ENCODE measurements around the gene SLC38A3.
"Not testable (repeated sequence)": the region's sequence is repeated elsewhere in the genome, so short reads cannot be mapped to it uniquely, and the experiment has no call there.

The SLC38A3 gene

DNA sequence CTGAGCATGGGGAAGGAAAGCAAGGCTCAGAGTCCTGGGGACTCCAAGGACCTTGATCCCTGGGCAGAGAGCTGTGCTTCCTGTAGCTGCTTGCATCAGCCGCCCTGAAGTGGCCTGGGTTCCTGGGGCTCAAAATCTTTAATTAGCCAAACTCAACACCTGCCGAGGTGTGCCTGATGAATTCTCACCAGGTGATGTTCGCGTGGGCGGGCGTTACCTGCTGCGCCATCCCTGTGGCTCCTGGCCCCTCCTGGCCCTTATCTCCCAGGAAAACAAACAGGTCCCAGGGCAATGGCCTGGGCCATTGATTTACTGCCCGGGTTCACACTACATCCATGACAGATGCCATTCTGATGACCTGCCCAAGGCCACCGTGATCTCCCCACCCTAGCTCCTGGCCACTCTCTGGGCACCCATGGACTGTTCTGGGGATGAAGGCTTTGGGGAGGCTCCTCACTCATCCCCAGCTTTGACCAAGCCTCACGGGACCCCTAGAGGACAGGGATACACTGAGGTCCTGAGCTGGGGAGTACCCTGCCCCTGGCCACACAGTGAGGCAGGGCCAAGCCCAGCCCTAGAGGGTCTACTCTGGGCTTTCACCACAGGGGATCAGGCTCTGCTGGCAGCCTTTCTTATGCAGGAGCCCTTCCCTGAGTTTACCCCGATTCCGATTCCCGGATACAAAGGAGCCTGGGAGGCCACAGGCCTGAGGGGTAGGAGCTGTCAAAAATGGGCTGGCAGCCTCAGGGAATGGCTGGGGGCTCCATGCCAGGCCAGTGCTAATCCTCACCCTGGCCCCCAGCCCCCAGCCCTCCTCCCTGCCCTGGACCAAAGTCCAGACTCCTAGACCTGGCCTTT, 5.7 kb downstream of the SLC38A3 start:
- DNase-seq (ENCODE audit: low read depth, low spot score) = no peak

DNA sequence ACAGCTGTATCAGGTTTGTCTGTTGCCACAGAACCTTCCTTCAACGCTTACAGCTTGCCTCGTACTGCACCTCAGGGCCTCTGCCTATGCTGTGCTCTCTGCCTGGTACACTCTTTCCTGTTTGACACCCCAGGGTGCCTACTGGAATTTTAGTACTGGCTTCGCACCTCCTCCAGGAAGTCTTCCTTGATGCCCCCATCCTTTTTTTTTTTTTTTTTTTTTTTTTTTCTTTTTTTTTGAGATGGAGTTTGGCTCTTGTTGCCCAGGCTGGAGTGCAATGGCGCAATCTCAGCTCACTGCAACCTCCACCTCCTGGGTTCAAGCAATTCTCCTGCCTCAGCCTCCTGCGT, 6.3 kb downstream of the SLC38A3 start:
- DNase-seq (ENCODE audit: low read depth, low spot score) = not testable (repeated sequence)

- DNase-seq (ENCODE audit: low read depth, low spot score) = no peak
Observed at GRCh38 chr3:50211930-50212329, 6.9 kb downstream of the SLC38A3 start.

- no peak for DNase-seq (ENCODE audit: low read depth, low spot score)
Observed at GRCh38 chr3:50212502-50212901, 7.4 kb downstream of the SLC38A3 start.

DNA sequence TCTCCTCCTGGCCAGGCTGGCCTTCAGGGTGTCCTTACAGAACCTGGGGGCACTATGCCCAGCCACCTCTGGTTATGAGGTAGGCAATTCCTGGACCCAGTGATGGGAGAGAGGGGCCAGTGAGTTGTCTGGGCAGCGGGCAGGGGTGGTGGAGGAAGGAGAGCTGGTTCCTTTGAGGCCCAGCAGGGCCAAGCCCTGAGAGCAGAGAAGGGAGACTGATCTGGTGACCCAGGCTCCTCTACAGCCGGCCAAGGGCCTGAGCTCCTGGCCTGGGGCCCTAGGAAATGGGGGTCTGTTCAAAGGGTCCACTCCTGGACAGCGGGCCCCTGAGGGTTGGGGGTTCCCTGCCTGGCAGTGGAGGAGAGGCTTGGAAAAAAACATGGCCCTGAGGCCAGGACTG, 7.9 kb downstream of the SLC38A3 start:
- no peak for DNase-seq (ENCODE audit: low read depth, low spot score)

DNA sequence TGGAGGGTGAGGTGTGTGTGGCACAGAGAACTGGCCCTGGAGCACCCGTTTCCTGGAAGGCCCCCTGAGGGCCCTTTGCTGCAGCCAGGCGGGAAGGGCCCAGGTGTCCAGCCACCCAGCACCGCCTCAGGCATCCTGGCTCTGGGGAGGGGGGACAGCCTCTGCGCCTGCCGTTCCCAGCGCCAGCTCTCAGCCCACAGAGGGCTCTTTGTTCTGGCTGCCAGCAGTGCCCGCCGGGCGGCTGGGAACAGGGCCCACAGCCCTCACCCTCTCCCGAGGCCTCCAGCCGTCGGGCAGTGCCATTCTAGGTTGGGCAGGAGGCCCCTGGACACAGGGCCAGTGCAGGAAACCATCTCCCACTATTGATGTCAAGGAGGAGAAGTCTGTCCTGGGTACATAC, 8.3 kb downstream of the SLC38A3 start:
- no peak for DNase-seq (ENCODE audit: low read depth, low spot score)

GRCh38 chr3:50214824-50215223, 9.8 kb downstream of the SLC38A3 start:
- no peak for DNase-seq (ENCODE audit: low read depth, low spot score)

- no peak for DNase-seq (ENCODE audit: low read depth, low spot score)
Observed at GRCh38 chr3:50215529-50215928, 10.5 kb downstream of the SLC38A3 start.

DNA sequence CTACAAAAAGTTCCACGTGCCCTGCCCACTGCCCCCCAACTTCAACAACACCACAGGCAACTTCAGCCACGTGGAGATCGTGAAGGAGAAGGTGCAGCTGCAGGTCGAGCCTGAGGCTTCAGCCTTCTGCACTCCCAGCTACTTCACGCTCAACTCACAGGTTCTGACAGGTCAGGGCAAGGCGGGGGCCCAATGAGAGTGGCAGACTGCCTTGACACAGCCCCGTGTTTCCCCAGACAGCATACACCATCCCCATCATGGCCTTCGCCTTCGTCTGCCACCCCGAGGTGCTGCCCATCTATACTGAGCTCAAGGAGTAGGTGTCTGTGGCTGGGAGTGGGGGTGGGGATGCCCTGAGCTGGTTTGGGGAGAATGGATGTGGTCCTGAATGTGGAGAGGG, 12.6 kb downstream of the SLC38A3 start:
- no peak for DNase-seq (ENCODE audit: low read depth, low spot score)

- DNase-seq (ENCODE audit: low read depth, low spot score) = no peak
Observed at GRCh38 chr3:50218448-50218847, 13.4 kb downstream of the SLC38A3 start.

GRCh38 chr3:50219285-50219684, 14.2 kb downstream of the SLC38A3 start:
- no peak for DNase-seq (ENCODE audit: low read depth, low spot score)

GRCh38 chr3:50220109-50220508, 15.0 kb downstream of the SLC38A3 start:
- DNase-seq (ENCODE audit: low read depth, low spot score) = no peak

DNA sequence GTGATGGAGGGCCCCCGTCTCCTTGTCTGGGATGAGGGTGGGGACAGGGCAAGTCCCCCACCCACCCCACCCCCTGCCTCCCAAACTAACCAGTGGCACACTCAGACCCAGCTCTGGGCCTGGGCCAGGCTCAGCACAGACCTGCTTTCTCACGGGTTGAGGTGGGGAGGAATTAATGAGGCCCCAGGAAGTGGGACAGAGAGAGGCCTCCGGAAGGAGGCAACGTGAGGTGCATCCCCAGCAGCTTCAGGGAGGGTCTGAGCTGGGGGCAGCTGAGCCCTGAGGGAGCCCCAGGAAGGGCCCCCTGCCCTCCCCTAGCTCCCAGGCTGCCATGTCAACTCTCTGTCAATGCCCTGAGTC, 16.0 kb downstream of the SLC38A3 start:
- no peak for DNase-seq (ENCODE audit: low read depth, low spot score)

DNA sequence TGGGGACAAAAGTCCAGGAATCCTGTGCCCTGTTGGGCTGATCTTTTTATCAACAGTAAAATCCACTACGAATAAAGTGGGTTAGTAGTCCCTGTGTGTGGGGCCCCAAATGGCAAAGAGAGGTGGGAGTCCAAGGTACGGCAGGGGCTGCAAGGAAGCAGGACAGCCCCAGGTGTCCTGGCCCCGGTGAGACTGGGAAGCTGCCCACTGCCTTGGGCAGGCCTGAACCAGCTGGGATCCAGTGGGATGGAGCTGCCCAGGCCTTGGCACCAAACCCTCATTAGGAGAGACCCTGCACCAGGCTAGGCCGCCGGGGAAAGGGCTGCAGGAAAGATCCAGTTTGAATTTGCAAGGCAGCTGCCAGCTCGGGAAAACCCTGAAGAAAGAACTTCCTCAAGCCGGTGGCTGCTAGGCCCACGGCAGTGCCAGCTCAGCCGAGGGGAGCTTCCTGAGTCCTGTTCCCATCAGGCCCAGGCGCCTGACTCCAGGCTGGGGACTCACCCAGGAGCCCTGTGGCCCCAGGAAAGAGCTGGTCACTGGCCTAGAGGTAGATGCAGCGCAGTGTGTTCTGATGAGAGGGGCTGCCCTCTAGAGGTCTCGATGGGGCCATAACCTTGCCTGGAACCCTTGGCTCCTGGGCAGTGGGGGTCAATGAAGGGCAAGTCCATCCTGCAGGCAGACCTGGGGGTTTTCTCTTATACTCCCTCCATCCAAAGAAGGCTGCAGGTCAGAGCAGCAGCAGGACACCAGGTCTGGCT, 16.5 kb downstream of the SLC38A3 start:
- DNase-seq (ENCODE audit: low read depth, low spot score) = no peak

GRCh38 chr3:50222169-50222528, 17.1 kb downstream of the SLC38A3 start:
- DNase-seq (ENCODE audit: low read depth, low spot score) = no peak

GRCh38 chr3:50224639-50225038, 19.6 kb downstream of the SLC38A3 start:
- no peak for DNase-seq (ENCODE audit: low read depth, low spot score)

- DNase-seq (ENCODE audit: low read depth, low spot score) = no peak
Observed at GRCh38 chr3:50226888-50227389, 21.9 kb downstream of the SLC38A3 start.

DNA sequence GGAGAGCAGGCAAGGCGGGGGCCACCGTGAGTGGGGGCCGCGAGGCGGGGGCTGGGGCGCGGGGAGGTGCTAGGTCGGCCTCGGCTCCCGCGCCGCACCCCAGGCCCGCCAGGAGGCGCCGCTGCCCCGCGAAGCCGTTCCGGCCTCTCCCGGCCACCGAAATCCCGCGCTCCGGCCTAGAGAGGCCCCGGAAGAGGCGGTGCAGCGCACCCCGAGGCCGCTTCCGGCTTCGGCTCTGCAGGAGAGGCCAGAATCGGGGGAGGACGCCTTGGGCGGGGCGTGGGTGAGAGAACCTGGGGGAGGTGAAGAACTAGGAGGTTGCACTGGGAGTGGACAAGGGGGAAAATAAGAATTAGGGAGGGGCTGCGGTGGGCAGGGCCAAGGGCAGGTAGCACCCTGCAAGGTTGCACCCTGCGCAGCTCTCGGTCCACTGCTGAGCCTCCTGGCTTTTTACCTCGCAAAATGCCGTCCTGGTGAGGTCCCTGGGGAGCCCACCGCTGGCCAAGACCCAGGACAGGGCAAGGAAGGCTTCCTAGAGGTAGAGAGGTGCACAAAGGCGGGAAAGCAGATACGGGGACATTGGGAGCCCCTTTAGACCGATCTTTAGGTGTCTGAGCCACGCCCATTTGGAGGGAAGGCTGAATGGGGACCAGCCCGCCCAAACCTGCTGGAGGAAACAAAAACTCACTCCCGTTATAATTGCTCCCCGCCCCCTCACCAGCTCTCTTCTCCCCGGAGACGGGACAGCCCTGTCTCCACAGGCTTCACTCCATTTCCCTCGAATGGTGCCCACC, 22.5 kb downstream of the SLC38A3 start:
- DNase-seq (ENCODE audit: low read depth, low spot score) = no peak

- DNase-seq (ENCODE audit: low read depth, low spot score) = not testable (repeated sequence)
Observed at GRCh38 chr3:50228184-50228763, 23.2 kb downstream of the SLC38A3 start.

DNA sequence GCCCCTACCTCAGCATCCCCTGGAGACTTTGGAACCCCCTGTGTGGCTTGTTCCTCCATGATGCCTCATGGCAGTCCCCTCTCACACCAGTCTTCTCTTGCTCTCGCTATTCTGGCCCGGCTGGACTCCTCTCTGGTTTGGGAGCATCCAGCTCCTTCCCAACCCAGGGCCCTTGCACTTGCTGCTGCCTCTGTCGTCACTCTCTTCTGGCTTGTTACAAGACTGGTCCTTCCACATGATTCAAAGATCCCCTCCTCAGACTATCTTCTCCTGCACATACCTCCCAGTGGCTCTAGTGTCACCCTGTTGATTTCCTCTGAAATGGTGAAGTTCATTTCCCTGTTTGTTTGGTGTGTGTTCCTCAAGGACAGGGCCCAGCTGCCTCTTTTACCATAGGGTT, 24.4 kb downstream of the SLC38A3 start:
- DNase-seq (ENCODE audit: low read depth, low spot score) = no peak

- no peak for DNase-seq (ENCODE audit: low read depth, low spot score)
Observed at GRCh38 chr3:50230104-50230793, 25.2 kb downstream of the SLC38A3 start.

All from iPS DF 19.7 (cell line).